HPDE6-E6E7 (cell line): ENCODE results near the gene ABCA5.
"Not testable (repeated sequence)": the region's sequence is repeated elsewhere in the genome, so short reads cannot be mapped to it uniquely, and the experiment has no call there.

Experiments
- DNase-seq: peaks from one replicate; pipeline ENCODE4 v3.0.0; 2011; ENCODE audit warnings: missing footprints; ENCODE audit errors: extremely low spot score

Gene ABCA5

GRCh38 chr17:69325518-69326376 is 1.2 kb downstream of the ABCA5 start:
- peak; percentile 10 for DNase-seq

GRCh38 chr17:69323806-69324205 is 3.1 kb downstream of the ABCA5 start:
- no peak for DNase-seq

GRCh38 chr17:69320908-69321238 is 6.1 kb downstream of the ABCA5 start:
- no peak for DNase-seq

GRCh38 chr17:69320210-69320907 is 6.6 kb downstream of the ABCA5 start:
- DNase-seq: no peak

DNA sequence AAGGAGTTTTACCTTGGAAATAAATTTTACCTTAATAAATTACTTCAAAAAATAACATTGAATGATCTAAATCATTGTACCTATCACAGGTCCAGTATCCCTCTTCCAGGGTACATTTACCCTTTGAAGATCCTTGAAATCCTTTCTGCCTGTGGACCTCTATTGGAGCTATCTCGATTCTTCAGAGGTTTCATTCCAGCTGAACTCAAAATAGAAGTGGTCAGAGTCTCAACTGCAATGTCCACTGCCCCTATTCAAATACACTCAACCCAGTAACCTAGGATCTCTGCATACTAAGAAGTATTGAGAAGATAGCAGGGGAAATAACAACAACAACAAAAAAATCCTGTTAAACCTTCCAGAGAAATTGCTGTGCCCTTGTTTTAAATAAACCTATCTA is 9.3 kb downstream of the ABCA5 start:
- DNase-seq: no peak

DNA sequence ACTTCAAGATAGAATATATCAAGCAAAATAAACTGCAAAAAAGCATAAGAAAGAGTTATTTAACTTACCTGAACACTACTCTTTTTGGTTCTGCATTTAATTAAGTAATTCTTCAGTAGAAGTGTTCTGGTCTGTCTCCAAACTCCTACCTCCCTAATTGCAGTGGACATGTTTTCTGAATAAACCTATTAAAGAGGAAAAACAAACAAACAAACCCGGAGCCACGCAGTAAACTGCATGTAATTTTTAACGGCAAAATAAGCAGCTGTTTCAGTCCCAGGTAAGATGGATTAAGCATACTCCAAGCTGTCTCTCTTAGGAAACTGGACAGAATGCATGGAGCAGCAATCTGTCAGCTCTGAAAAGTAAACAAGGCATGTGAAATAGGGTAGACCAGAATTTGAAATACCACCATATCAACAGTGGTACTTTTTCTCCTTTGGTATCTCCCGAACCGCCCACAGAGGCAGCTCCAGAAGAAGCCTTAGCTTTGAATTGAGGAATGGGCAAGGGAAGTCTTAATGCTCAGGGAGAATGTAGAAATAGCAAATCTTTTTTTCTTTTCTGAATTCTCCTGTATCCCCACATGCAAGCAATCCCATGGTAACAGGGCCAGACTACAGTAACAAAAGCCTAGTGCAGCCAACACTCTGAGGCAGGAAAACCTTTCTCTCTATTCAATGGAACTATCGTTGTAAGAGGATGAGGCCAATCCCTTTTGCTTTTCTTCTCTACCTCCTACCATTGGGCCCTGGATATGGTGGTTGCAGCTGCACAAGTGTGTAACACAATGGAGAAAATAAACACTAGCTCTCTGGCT is 12.5 kb downstream of the ABCA5 start:
- no peak for DNase-seq

DNA sequence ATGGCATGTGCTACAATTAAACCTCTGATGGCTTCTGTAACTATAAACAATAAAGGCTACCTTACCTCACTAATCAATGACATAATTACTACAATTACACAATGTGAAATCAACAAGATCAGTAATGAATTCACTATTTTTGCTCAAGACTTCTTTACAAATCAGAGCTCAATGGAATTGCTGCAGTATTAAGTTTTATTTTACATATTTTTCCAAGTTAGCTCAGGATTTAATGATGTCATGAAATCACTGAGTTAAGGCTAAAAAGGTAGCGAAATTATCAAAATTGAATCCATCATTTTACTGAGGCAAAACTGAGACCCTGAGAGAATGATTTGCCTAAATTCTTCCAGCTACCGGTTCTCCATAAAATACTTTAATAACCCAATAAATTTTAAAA is 21.8 kb downstream of the ABCA5 start:
- no peak for DNase-seq

GRCh38 chr17:69302682-69303081 is 24.3 kb downstream of the ABCA5 start:
- DNase-seq: no peak

DNA sequence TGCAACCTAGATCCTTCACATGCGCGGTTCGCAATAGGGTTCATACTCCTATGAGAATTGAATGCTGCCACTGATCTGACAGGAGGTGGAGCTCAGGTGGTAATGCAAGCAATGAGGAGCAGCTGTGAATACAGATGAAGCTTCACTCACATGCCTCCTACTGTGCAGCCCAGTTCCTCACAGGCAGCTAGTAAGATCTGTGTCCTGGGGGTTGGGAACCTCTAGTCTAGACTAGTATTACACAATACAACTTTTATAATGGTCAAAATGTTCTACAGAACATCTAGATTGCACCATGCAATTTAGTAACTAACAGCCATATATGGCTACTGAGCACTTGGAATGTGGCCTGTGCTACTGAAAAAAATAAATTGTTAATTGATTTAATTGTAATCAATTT is 26.7 kb downstream of the ABCA5 start:
- no peak for DNase-seq

DNA sequence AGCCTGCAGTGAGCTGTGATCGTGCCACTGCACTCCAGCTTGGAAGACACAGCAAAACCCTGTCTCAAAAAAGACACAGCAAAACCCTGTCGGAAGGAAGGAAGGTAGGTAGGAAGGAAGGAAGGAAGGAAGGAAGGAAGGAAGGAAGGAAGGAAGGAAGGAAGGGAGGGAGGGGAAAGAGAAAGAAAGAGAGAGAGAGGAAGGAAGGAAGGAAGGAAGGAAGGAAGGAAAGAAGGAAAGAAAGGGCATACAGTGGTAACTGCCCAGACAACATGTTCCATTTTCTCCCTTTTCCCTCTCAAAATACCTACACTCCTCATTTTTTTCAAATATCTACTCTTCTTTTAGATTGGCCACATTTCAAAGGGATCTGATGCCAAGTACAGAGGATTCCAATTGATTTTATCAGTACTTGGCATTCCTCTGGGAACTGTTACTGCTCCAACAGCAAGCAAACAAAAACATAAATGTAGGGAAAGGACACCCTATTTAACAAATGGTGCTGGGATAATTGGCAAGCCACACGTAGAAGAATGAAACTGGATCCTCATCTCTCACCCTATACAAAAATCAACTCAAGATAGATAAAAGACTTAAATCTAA is 28.7 kb downstream of the ABCA5 start:
- not testable (repeated sequence) for DNase-seq

DNA sequence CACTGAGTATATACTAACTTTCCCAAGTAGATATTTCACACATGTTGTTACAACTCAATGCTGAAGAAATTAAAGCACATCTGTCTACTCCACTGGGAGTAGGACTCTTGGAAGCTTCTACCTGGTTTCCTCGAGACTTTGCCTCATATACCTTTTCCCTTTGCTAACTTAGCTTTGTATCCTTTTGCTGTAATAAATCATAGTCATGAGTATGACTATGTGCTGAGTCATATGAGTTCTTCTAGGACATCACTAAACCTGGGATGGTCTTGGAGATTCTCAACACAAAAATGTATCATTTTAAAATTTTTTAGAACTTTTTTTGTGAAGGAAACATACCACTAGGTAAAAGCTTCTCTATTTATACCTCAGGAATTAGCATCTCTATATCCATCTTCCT is 39.8 kb downstream of the ABCA5 start:
- DNase-seq: no peak

DNA sequence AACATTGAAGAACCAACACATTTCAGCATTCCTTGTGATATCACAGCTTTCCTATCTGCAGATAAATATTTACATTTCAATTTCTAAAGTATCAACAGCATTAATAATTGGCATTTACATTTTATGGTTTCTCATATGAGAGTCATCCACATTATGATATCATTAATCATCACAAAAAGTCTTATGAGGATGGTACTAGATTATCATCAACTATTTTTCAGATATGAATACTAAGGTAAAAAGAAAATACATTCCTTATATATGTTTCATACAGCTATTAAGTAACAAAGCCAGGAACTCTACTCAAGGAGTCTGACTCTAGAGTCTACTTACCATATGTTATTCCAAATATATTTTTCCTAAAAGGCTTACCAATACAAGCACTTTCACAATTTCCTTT is 40.7 kb downstream of the ABCA5 start:
- no peak for DNase-seq

- DNase-seq: no peak
Observed at GRCh38 chr17:69284646-69285045, 42.3 kb downstream of the ABCA5 start.

DNA sequence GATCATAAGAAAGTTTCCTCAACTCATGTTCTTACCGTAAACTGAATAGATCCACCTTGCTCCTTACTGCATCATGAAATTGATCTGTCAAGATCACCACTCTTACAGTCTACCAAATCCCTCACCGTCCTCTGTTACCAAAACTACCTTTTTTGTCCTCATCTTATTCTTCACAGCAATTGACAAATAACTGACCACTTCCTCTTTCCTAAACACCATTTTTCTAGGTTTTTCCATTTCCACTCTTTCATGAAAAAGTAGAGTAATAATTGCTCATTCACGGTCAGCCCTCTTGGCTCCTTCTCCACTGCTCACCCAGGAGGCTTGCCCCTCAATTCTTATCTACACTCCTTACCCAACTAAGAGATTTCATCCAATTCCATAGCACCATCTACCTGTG is 44.9 kb downstream of the ABCA5 start:
- no peak for DNase-seq

- DNase-seq: not testable (repeated sequence)
Observed at GRCh38 chr17:69276279-69276678, 50.7 kb downstream of the ABCA5 start.

- DNase-seq: no peak
Observed at GRCh38 chr17:69275751-69276150, 51.2 kb downstream of the ABCA5 start.

DNA sequence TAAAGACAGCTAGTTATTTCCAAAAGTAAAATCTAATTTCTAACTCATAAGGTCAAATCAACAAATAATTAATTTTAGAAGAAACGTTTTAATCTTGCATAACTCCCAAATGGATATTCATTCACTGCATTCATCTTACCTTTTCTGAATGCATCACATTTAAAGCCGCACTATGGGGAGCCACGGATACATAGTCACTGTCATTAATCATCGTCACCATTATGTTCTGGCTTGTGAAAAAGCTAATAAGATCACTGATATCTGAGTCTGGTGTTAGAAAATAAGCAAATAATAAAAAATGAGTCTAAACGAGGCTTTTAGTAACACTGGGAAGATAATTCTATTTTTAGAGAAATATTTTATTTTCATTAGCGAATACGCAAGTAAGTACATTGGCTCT is 55.9 kb downstream of the ABCA5 start:
- no peak for DNase-seq

GRCh38 chr17:69269131-69269998 is 57.6 kb downstream of the ABCA5 start:
- no peak for DNase-seq

- no peak for DNase-seq
Observed at GRCh38 chr17:69268543-69269014, 58.4 kb downstream of the ABCA5 start.

DNA sequence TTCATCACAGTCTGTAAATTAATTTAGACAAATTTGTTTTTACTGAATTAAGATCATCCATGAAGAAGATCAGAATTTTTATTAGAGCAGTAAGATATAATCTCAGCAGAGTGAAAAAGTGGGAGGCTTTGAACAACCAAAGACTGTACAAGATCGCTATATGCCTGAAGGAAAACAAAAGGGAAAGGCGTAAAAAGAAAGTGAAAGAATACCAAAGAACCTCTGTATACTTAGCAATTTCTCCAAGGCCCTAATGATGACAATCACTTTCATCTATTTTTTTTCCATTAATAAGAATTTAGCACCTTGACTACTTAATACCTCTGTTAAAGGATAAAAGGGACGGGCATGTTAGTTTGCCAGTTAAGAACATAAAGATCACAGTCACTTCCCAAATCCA is 59.7 kb downstream of the ABCA5 start:
- DNase-seq: no peak

- no peak for DNase-seq
Observed at GRCh38 chr17:69265873-69266272, 61.1 kb downstream of the ABCA5 start.
